Activated gamma-delta T cell treated with anti-CD3 and anti-CD28 coated beads, Interleukin-2, amount 50 U/mL, for 16 hours (primary cell): Measurements from ENCODE around the gene TSPAN8.
"Not testable (repeated sequence)": the region's sequence is repeated elsewhere in the genome, so short reads cannot be mapped to it uniquely, and the experiment has no call there.

Source experiments
- DNase-seq: peaks from one replicate; pipeline ENCODE4 v3.0.0-alpha.2; 2020; ENCODE audit warnings: low read depth

The TSPAN8 gene

GRCh38 chr12:71164166-71164565, 6.4 kb upstream of the TSPAN8 start:
- DNase-seq: no peak

- DNase-seq: no peak
Measured at GRCh38 chr12:71162832-71163763, 5.3 kb upstream of the TSPAN8 start.

- DNase-seq: no peak
Measured at GRCh38 chr12:71161591-71161990, 3.8 kb upstream of the TSPAN8 start.

- DNase-seq: no peak
Measured at GRCh38 chr12:71160585-71160984, 2.8 kb upstream of the TSPAN8 start.

GRCh38 chr12:71159878-71160277, 2.1 kb upstream of the TSPAN8 start:
- DNase-seq: no peak

- no peak for DNase-seq
Measured at GRCh38 chr12:71159264-71159663, 1.5 kb upstream of the TSPAN8 start.

- DNase-seq: no peak
Measured at GRCh38 chr12:71158361-71158882, 623 bp upstream of the TSPAN8 start.

GRCh38 chr12:71155225-71155624, 2.6 kb downstream of the TSPAN8 start:
- no peak for DNase-seq

GRCh38 chr12:71152851-71153250, 4.9 kb downstream of the TSPAN8 start:
- DNase-seq: no peak

GRCh38 chr12:71150041-71150440, 7.8 kb downstream of the TSPAN8 start:
- DNase-seq: not testable (repeated sequence)

GRCh38 chr12:71144682-71145081, 13.1 kb downstream of the TSPAN8 start:
- DNase-seq: no peak

- no peak for DNase-seq
Measured at GRCh38 chr12:71142956-71143355, 14.8 kb downstream of the TSPAN8 start.

GRCh38 chr12:71142016-71142415, 15.8 kb downstream of the TSPAN8 start:
- no peak for DNase-seq

- no peak for DNase-seq
Measured at GRCh38 chr12:71141378-71141926, 16.3 kb downstream of the TSPAN8 start.

- no peak for DNase-seq
Measured at GRCh38 chr12:71139153-71139735, 18.6 kb downstream of the TSPAN8 start.

GRCh38 chr12:71138011-71138410, 19.8 kb downstream of the TSPAN8 start:
- DNase-seq: no peak

- no peak for DNase-seq
Measured at GRCh38 chr12:71135812-71136176, 22.0 kb downstream of the TSPAN8 start.

GRCh38 chr12:71135077-71135811, 22.6 kb downstream of the TSPAN8 start:
- DNase-seq: no peak

GRCh38 chr12:71134405-71134804, 23.4 kb downstream of the TSPAN8 start:
- no peak for DNase-seq

- DNase-seq: no peak
Measured at GRCh38 chr12:71130521-71131069, 27.2 kb downstream of the TSPAN8 start.

GRCh38 chr12:71129364-71129763, 28.4 kb downstream of the TSPAN8 start:
- DNase-seq: no peak

GRCh38 chr12:71128191-71128788, 29.5 kb downstream of the TSPAN8 start:
- no peak for DNase-seq
